WTC11 (cell line): ENCODE results near the gene GLYATL2. TPM values are rescaled to one million over a fixed set of nuclear protein-coding genes. Genes with fewer than 3 reads are reported as not detected.

Experiments
- ATAC-seq: fragments of 200-7000 bp; cut with Tn5 transposase; 2 replicates; pipeline ENCODE4 v1.10.0; 2021; ENCODE audit warnings: mild to moderate bottlenecking, moderate library complexity
- Bru-seq: library from RNA; stranded (reverse); fragments of 400-500 nt; gene quantifications from one replicate; lab custom pipeline; 2021; lab: Mats Ljungman, UMichigan
- CTCF ChIA-PET: fragments of 300-600 bp; sonication (Branson Sonifier 250); formaldehyde crosslinking; loops from one replicate; lab custom pipeline; 2021; ENCODE audit warnings: antibody characterized with exemption; lab: Charles Lee
- POLR2A ChIA-PET: fragments of 350-600 bp; sonication (Branson Sonifier 250); formaldehyde crosslinking; loops from one replicate; lab custom pipeline; 2021; ENCODE audit warnings: antibody characterized with exemption; lab: Charles Lee
- DNase-seq: peaks from one replicate; pipeline ENCODE4 v3.0.0; 2021; ENCODE audit warnings: low spot score
- H3K27ac Mint-ChIP-seq: 2 replicates; pipeline ENCODE4 v1.8.0; 2021; ENCODE audit warnings: mixed read lengths
- H3K27me3 Mint-ChIP-seq: 2 replicates; pipeline ENCODE4 v1.8.0; 2021; ENCODE audit warnings: low read depth, mild to moderate bottlenecking, moderate library complexity, mixed read lengths
- H3K36me3 Mint-ChIP-seq: 2 replicates; pipeline ENCODE4 v1.8.0; 2021; ENCODE audit warnings: mixed read lengths
- H3K4me1 Mint-ChIP-seq: 2 replicates; pipeline ENCODE4 v1.8.0; 2022; ENCODE audit warnings: mixed read lengths
- H3K4me3 Mint-ChIP-seq: 2 replicates; pipeline ENCODE4 v1.8.0; 2021; ENCODE audit warnings: mild to moderate bottlenecking, moderate library complexity, mixed read lengths
- H3K9me3 Mint-ChIP-seq: 2 replicates; pipeline ENCODE4 v1.8.0; 2021; ENCODE audit warnings: mixed read lengths
- ELF4 ChIP-seq: sonication (generic); formaldehyde crosslinking; IDR thresholded peaks from 2 replicates; pipeline ENCODE4 v1.8.1; 2022; ENCODE audit warnings: low read depth, mild to moderate bottlenecking, moderate library complexity, missing genetic modification reagents
- FOXP1 ChIP-seq: sonication (generic); formaldehyde crosslinking; IDR thresholded peaks from 2 replicates; pipeline ENCODE4 v1.8.0; 2022; ENCODE audit warnings: missing genetic modification reagents, mild to moderate bottlenecking, moderate library complexity, borderline replicate concordance
- GRHL2 ChIP-seq: fragments of 250-450 bp; sonication (Bioruptor Pico); IDR thresholded peaks from 2 replicates; pipeline ENCODE4 v1.8.0; 2022; ENCODE audit warnings: mild to moderate bottlenecking, moderate library complexity; ENCODE audit not compliant: insufficient replicate concordance, severe bottlenecking
- GTF2I ChIP-seq: fragments of 250-450 bp; sonication (Bioruptor Pico); conservative IDR thresholded peaks from 2 replicates; pipeline ENCODE4 v1.4.0; 2021; ENCODE audit warnings: mild to moderate bottlenecking
- HMGA2 ChIP-seq: fragments of 250-450 bp; sonication (Bioruptor Pico); IDR thresholded peaks from 2 replicates; pipeline ENCODE4 v1.4.0; 2021; ENCODE audit warnings: mild to moderate bottlenecking, moderate library complexity
- JAZF1 ChIP-seq: fragments of 250-450 bp; sonication (Bioruptor Pico); IDR thresholded peaks from 2 replicates; pipeline ENCODE4 v1.9.0; 2021; ENCODE audit warnings: moderate library complexity, mild to moderate bottlenecking, inconsistent platforms
- NFATC4 ChIP-seq: fragments of 250-450 bp; sonication (Bioruptor Pico); IDR thresholded peaks from 2 replicates; pipeline ENCODE4 v1.9.0; 2021; ENCODE audit warnings: mild to moderate bottlenecking
- NR1H2 ChIP-seq: sonication (generic); formaldehyde crosslinking; IDR thresholded peaks from 2 replicates; pipeline ENCODE4 v1.9.0; 2021; ENCODE audit warnings: mild to moderate bottlenecking, moderate library complexity, missing genetic modification reagents
- NR3C1 ChIP-seq: sonication (generic); formaldehyde crosslinking; conservative IDR thresholded peaks from 2 replicates; pipeline ENCODE4 v1.8.1; 2023; ENCODE audit warnings: low read depth, mild to moderate bottlenecking, missing genetic modification reagents
- RORB ChIP-seq: fragments of 250-450 bp; sonication (Bioruptor Pico); IDR thresholded peaks from 2 replicates; pipeline ENCODE4 v1.9.0; 2021; ENCODE audit warnings: mild to moderate bottlenecking
- TP53 ChIP-seq: sonication (generic); formaldehyde crosslinking; IDR thresholded peaks from 2 replicates; pipeline ENCODE4 v1.8.1; 2023; ENCODE audit warnings: mild to moderate bottlenecking, missing genetic modification reagents
- ZNF396 ChIP-seq: fragments of 250-450 bp; sonication (Bioruptor Pico); IDR thresholded peaks from 2 replicates; pipeline ENCODE4 v1.8.0; 2021; ENCODE audit warnings: mild to moderate bottlenecking, moderate library complexity, borderline replicate concordance
- ZNF425 ChIP-seq: fragments of 250-450 bp; sonication (Bioruptor Pico); conservative IDR thresholded peaks from 2 replicates; pipeline ENCODE4 v1.9.0; 2021; ENCODE audit warnings: mild to moderate bottlenecking
- long read RNA-seq, 3 experiments: library from RNA in 1 of 3; library from capped mRNA in 1 of 3; library from polyadenylated mRNA in 1 of 3; unstranded in 2 of 3; stranded (forward) in 1 of 3; transcript quantifications; one replicate each; pipeline ENCODE4 v2.0.0, GENCODE V29; 2021
- total RNA-seq: library from RNA; stranded (reverse); gene quantifications from 3 replicates; pipeline ENCODE4 v1.2.3, GENCODE V29; 2021
- TF ChIP-seq, protein P1 (sequence below): sonication (generic); formaldehyde crosslinking; IDR thresholded peaks from 2 replicates; pipeline ENCODE4 v1.8.0; 2022; ENCODE audit warnings: mild to moderate bottlenecking, missing genetic modification reagents
- TF ChIP-seq, protein P2 (sequence below): sonication (generic); formaldehyde crosslinking; IDR thresholded peaks from 2 replicates; pipeline ENCODE4 v1.8.1; 2022; ENCODE audit warnings: low read depth, missing genetic modification reagents, borderline replicate concordance
- TF ChIP-seq, protein P3 (sequence below): sonication (generic); formaldehyde crosslinking; IDR thresholded peaks from 2 replicates; pipeline ENCODE4 v1.8.1; 2023; ENCODE audit warnings: mild to moderate bottlenecking, missing genetic modification reagents, moderate library complexity
- TF ChIP-seq, protein P4 (sequence below): fragments of 250-450 bp; sonication (Bioruptor Pico); IDR thresholded peaks from 2 replicates; pipeline ENCODE4 v1.9.0; 2021; ENCODE audit warnings: mild to moderate bottlenecking

GLYATL2 gene
- total RNA-seq = 0.14 to 0.37 TPM (median 0.20 TPM) in 3 replicates
- Bru-seq, nascent RNA = percentile 34 among the genes with signal in this experiment
- long read RNA-seq, experiment 1, partial matches to known transcripts = 0 of 9 reads
- long read RNA-seq, experiment 1, other reads (novel, unspliced or antisense) = 9 of 9 reads
- long read RNA-seq, experiment 2, partial matches to known transcripts = 0 of 2 reads
- long read RNA-seq, experiment 2, other reads (novel, unspliced or antisense) = 2 of 2 reads
- long read RNA-seq, experiment 3, partial matches to known transcripts = 0 of 2 reads
- long read RNA-seq, experiment 3, other reads (novel, unspliced or antisense) = 2 of 2 reads

DNA sequence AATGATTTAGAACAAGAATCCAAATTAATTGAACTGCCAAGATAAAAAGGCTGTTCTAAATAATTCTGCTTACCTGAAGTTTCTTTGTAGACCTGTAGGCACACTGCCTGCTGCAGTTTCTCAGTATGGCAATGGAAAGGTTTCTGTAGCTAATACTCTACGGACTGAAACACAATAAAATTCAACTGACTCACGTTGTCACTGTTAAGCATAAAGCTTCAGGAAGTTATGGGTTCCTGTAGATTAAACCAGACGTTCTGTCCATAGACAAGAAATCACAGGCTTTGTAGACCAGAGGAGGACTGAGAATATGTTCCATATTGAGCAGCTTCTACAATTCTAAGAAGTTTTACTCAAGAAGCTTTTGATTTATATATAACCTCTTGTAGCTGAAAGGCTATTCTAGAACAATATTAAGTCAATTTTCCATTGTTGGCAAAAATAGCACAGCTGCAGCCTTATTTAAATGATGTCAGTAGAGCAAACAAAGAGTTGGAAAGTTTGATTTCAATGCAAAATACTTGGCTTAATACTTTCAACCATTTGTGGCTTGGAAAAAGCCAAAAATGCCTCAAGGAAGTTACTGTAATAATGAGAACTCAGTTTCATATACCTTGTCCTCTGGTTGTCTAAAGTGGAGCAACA lies at the start of gene GLYATL2:
TSS of gene GLYATL2 (minus strand) at position 344 of the 645 bp plus-strand sequence. CDS start 5,092 bp downstream, outside the sequence.
- Mint-ChIP-seq H3K4me3 (no peak within 1 kb of the TSS), H3K4me1 (no peaks in the 10 kb centered on the region), H3K9me3 (peaks cover 52% of the 10 kb centered on the region), H3K27me3 (peaks cover 6% of the 10 kb centered on the region), H3K36me3 (peaks cover 2% of the 10 kb centered on the region; the same call in 1 of the 2 replicates), H3K27ac (no peak within 1 kb of the TSS)
- DNase-seq (no peak), ATAC-seq (no peak)
- POLR2A ChIA-PET = no interaction called here
- CTCF ChIA-PET = no interaction called here
- TF ChIP-seq, protein P1, sequence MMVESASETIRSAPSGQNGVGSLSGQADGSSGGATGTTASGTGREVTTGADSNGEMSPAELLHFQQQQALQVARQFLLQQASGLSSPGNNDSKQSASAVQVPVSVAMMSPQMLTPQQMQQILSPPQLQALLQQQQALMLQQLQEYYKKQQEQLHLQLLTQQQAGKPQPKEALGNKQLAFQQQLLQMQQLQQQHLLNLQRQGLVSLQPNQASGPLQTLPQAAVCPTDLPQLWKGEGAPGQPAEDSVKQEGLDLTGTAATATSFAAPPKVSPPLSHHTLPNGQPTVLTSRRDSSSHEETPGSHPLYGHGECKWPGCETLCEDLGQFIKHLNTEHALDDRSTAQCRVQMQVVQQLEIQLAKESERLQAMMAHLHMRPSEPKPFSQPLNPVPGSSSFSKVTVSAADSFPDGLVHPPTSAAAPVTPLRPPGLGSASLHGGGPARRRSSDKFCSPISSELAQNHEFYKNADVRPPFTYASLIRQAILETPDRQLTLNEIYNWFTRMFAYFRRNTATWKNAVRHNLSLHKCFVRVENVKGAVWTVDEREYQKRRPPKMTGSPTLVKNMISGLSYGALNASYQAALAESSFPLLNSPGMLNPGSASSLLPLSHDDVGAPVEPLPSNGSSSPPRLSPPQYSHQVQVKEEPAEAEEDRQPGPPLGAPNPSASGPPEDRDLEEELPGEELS (CRISPR knock-in tag) = no peak
- TF ChIP-seq, protein P2, sequence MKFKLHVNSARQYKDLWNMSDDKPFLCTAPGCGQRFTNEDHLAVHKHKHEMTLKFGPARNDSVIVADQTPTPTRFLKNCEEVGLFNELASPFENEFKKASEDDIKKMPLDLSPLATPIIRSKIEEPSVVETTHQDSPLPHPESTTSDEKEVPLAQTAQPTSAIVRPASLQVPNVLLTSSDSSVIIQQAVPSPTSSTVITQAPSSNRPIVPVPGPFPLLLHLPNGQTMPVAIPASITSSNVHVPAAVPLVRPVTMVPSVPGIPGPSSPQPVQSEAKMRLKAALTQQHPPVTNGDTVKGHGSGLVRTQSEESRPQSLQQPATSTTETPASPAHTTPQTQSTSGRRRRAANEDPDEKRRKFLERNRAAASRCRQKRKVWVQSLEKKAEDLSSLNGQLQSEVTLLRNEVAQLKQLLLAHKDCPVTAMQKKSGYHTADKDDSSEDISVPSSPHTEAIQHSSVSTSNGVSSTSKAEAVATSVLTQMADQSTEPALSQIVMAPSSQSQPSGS (CRISPR knock-in tag) = no peak
- TF ChIP-seq FOXP1 = no peak
- no peak for TF ChIP-seq ELF4
- TF ChIP-seq RORB (CRISPR knock-in tag) = no peak
- no peak for TF ChIP-seq GRHL2 (CRISPR knock-in tag)
- TF ChIP-seq NR3C1 = no peak
- TF ChIP-seq TP53 (CRISPR knock-in tag) = no peak
- TF ChIP-seq ZNF425 (CRISPR knock-in tag) = no peak
- TF ChIP-seq NR1H2 (CRISPR knock-in tag) = no peak
- TF ChIP-seq, protein P3, sequence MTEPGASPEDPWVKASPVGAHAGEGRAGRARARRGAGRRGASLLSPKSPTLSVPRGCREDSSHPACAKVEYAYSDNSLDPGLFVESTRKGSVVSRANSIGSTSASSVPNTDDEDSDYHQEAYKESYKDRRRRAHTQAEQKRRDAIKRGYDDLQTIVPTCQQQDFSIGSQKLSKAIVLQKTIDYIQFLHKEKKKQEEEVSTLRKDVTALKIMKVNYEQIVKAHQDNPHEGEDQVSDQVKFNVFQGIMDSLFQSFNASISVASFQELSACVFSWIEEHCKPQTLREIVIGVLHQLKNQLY (CRISPR knock-in tag) = no peak

GRCh38 chr11:58893899-58894298 lies 49.4 kb upstream of the GLYATL2 start:
- H3K4me1 Mint-ChIP-seq = peaks cover 36% of the 10 kb centered on the region

More at GRCh38 chr11:58893899-58894298, 49.4 kb upstream of the GLYATL2 start:
- H3K27ac Mint-ChIP-seq = peak overlapping the region; percentile 45; the same call in 1 of the 2 replicates
- peaks cover 4% of the 10 kb centered on the region for H3K36me3 Mint-ChIP-seq
- H3K4me3 Mint-ChIP-seq = no peak overlapping the region
- no peak for TF ChIP-seq HMGA2 (CRISPR knock-in tag)
- no peak for TF ChIP-seq NFATC4 (CRISPR knock-in tag)
- no peak for TF ChIP-seq GTF2I
- TF ChIP-seq NR3C1 = no peak
- no peak for TF ChIP-seq ZNF396 (CRISPR knock-in tag)
- TF ChIP-seq JAZF1 = no peak
- TF ChIP-seq, protein P4, sequence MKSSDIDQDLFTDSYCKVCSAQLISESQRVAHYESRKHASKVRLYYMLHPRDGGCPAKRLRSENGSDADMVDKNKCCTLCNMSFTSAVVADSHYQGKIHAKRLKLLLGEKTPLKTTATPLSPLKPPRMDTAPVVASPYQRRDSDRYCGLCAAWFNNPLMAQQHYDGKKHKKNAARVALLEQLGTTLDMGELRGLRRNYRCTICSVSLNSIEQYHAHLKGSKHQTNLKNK (CRISPR knock-in tag) = no peak
- TF ChIP-seq, protein P3 (CRISPR knock-in tag) = no peak
- H3K27me3 Mint-ChIP-seq = no peaks in the 10 kb centered on the region
- H3K9me3 Mint-ChIP-seq = peaks cover 14% of the 10 kb centered on the region; the same call in 1 of the 2 replicates
- DNase-seq (no peak), ATAC-seq (peak; percentile 65)
- ChIA-PET POLR2A (interaction anchor here (0.6 kb wide), 1 partner anchor 1796 kb away, joined by 3 read pairs; no protein-coding TSS in a partner anchor), CTCF (interaction anchor here (1.2 to 2.4 kb wide), 2 partner anchors 165 to 265 kb away, joined by 4 to 8 read pairs; no protein-coding TSS in a partner anchor)
